Measurements from ENCODE around the gene ADCY1.
"Not testable (repeated sequence)": the region's sequence is repeated elsewhere in the genome, so short reads cannot be mapped to it uniquely, and the experiment has no call there.

DNA sequence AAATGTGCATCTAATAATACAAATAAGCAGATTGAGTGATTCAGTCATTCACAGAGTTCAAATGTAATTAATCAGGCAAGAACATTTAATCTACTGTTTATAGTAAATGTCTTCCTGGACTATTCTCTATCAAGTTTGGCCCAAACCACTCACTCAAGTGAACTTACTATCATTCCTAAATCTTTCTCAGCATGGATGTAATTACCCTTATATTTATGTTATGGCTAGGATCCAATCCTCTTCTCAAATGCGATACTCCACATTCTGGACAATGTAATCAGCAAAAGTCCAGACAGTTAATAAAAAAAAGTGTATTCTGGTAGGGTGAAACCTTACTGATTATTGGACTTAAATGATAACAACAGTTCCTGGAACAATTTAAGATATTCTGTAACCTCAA is 185.3 kb downstream of the ADCY1 start:
- TF ChIP-seq EZH2 (IDR thresholded peaks at IDR 0.05; ENCODE audit: borderline replicate concordance, low read length), result not testable (repeated sequence)
- TF ChIP-seq, protein P1, sequence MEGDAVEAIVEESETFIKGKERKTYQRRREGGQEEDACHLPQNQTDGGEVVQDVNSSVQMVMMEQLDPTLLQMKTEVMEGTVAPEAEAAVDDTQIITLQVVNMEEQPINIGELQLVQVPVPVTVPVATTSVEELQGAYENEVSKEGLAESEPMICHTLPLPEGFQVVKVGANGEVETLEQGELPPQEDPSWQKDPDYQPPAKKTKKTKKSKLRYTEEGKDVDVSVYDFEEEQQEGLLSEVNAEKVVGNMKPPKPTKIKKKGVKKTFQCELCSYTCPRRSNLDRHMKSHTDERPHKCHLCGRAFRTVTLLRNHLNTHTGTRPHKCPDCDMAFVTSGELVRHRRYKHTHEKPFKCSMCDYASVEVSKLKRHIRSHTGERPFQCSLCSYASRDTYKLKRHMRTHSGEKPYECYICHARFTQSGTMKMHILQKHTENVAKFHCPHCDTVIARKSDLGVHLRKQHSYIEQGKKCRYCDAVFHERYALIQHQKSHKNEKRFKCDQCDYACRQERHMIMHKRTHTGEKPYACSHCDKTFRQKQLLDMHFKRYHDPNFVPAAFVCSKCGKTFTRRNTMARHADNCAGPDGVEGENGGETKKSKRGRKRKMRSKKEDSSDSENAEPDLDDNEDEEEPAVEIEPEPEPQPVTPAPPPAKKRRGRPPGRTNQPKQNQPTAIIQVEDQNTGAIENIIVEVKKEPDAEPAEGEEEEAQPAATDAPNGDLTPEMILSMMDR (conservative IDR thresholded peaks at IDR 0.05 in 1 of 2, IDR thresholded peaks at IDR 0.05 in 1 of 2; ENCODE audit: extremely low read depth in 1 of 2, insufficient read depth in 1 of 2, low read depth in 1 of 2, low read length in 2 of 2), result not testable (repeated sequence)
